A549 treated with CpdA at 1 μM for 4 hours (cell line): ENCODE results near the gene DHFR2. TPM values are rescaled to one million over a fixed set of nuclear protein-coding genes. Genes with fewer than 3 reads are reported as not detected.

Experiments
- total RNA-seq: library from RNA; stranded (reverse); fragments of 200-300 nt; extraction: Qiagen RNA extraction; gene quantifications from 5 replicates; pipeline ENCODE4 v1.2.3, GENCODE V29; 2022; ENCODE audit warnings: low read depth

DHFR2 gene
- total RNA-seq = 2.8 to 3.8 TPM (median 3.1 TPM) in 5 replicates

DNA sequence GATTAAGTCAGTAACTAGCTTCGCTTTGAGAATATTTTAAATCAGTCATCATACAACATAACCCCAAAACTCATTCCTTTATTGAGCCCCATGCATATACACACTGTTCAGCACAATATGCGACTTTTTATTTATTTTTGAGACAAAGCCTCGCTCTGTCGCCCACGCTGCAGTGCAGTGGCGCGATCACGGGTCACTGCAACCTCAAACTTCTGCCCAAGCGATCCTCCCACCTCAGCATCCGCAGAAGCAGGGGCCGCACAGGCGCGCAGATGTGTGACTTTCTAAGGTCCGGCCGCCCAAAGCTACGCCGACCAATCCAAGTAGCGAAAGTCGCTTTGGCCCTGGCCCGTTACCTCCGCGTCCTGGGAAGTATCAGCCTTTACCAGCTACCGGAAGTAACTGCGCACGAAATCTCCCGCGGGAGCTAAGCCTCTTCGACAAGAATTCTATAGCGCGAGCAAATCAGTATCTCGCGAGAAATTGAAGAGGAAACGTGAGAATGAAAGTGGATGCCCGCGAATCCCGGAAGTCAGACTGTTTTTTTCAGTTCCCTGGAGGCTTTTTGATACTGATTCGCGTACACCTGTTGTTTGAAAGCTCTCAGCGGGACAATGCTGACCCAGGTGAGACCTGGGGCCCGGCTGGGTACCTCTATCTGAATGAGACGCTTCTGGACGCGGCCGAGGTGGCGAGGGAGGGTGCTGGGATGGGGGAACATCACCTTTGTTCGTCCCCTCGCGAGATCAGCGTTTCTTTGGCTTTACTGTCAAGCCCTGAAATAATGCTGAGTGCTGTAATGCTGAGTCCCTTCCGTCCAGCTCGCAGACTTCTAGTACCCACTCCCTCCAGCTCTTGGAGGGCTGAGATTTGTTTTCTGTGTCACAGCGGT, at the start of gene DHFR2, which contains the start of gene NSUN3:
Gene DHFR2, minus strand, starts transcription at position 404 of the 892 bp plus-strand sequence. CDS start 1,405 bp downstream, outside the sequence.
Gene NSUN3, plus strand, starts transcription at position 549 of the 892 bp plus-strand sequence. Its CDS starts 66 bp downstream, at position 615.

DNA sequence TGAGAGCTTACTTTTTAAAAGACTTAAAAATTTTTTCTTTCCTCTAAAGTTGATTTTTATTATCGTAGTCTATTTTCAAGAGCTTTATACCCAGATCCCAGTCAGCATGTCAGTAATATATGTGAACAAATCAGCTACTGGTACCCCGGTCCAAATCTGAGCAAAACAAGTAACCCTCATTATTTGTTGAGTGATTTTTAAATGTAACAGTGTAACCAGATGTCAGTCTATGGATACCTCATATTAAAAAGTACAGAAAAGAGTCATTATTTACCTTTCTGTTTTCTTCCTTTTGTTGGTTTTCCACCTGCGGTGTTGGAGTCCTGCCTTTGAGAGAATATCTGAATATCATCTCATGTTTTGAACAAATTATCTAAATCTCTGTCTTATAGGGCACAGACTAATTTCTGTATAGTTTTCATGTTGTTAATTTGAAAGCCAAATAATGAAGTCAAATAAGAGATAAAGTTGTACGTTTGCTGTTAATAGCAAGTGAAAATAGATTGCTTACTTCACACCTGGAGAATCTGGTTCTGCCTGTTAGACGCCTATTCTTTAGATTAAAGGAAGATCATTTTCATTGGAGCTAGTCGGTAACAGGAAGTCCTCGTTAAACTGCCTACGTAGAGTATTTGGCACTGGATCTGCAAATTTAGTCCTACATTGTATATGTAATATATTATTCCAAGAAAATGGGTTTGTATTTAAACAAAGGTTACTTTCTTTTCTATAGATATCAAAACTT, 34.5 kb downstream of the DHFR2 start, which contains the start of gene STX19:
Gene STX19, minus strand, starts transcription at position 505 of the 745 bp plus-strand sequence. CDS start 13,328 bp downstream, outside the sequence.

Other genes with a start within 250 kb of the DHFR2 start
- gene PROS1, start 89.0 kb downstream of the DHFR2 start, total RNA-seq = 7.6 to 11.8 TPM (median 9.3 TPM) in 5 replicates
- 9.9 to 13.7 TPM (median 11.9 TPM) in 5 replicates for gene ARL13B, start 82.8 kb downstream of the DHFR2 start, total RNA-seq
- 0.05 to 0.14 TPM in 2 of 5 replicates, not detected in the others for gene STX19, start 34.3 kb downstream of the DHFR2 start, total RNA-seq
- gene NSUN3, start 145 bp upstream of the DHFR2 start, total RNA-seq = 6.8 to 9.1 TPM (median 7.6 TPM) in 5 replicates